Fibroblast of skin of right quadriceps (primary cell): ENCODE results near the gene PAIP1.
"Not testable (repeated sequence)": the region's sequence is repeated elsewhere in the genome, so short reads cannot be mapped to it uniquely, and the experiment has no call there.

Experiments
- DNase-seq: peaks from one replicate; pipeline ENCODE4 v3.0.0-alpha.2; 2013

PAIP1 gene

GRCh38 chr5:43556857-43557542 is at the start of gene PAIP1:
PAIP1 (minus strand) TSS chr5:43557077; CDS start chr5:43556846, 231 bp downstream.
- peak; percentile 89 for DNase-seq

GRCh38 chr5:43606351-43606750 is 49.5 kb upstream of the PAIP1 start:
- no peak for DNase-seq

- no peak for DNase-seq
These were observed 47.8 kb upstream of the PAIP1 start for GRCh38 chr5:43604699-43605098.

- DNase-seq = peak; percentile 29
These were observed 46.7 kb upstream of the PAIP1 start for GRCh38 chr5:43603344-43604217.

- peak; percentile 48 for DNase-seq
These were observed 45.8 kb upstream of the PAIP1 start, which contains the start of gene NNT for GRCh38 chr5:43602461-43603343. NNT (plus strand) TSS chr5:43603180; CDS start chr5:43609196, 6,016 bp downstream.

- peak; percentile 24 for DNase-seq
These were observed 44.8 kb upstream of the PAIP1 start for GRCh38 chr5:43601454-43602260.

GRCh38 chr5:43598927-43599326 is 42.0 kb upstream of the PAIP1 start:
- not testable (repeated sequence) for DNase-seq

- no peak for DNase-seq
These were observed 35.5 kb upstream of the PAIP1 start for GRCh38 chr5:43592363-43592762.

GRCh38 chr5:43590700-43591099 is 33.8 kb upstream of the PAIP1 start:
- DNase-seq = no peak

- no peak for DNase-seq
These were observed 32.4 kb upstream of the PAIP1 start for GRCh38 chr5:43589310-43589709.

- no peak for DNase-seq
These were observed 32.0 kb upstream of the PAIP1 start for GRCh38 chr5:43588842-43589241.

GRCh38 chr5:43584166-43584699 is 27.4 kb upstream of the PAIP1 start:
- no peak for DNase-seq

GRCh38 chr5:43583724-43584123 is 26.8 kb upstream of the PAIP1 start:
- DNase-seq = no peak

GRCh38 chr5:43582082-43583005 is 25.5 kb upstream of the PAIP1 start:
- no peak for DNase-seq

- no peak for DNase-seq
These were observed 24.5 kb upstream of the PAIP1 start for GRCh38 chr5:43581398-43581797.

- not testable (repeated sequence) for DNase-seq
These were observed 23.7 kb upstream of the PAIP1 start for GRCh38 chr5:43580402-43581210.

- DNase-seq = peak; percentile 65
These were observed 16.2 kb upstream of the PAIP1 start for GRCh38 chr5:43573058-43573457.

GRCh38 chr5:43572357-43572756 is 15.5 kb upstream of the PAIP1 start:
- DNase-seq = peak; percentile 4

- no peak for DNase-seq
These were observed 14.4 kb upstream of the PAIP1 start for GRCh38 chr5:43571237-43571636.
